HG03442 (cell line): Measurements from ENCODE around the gene FAM228B.
A peak's percentile ranks its signal among the peaks of the same experiment; 100 is the strongest.
"Not testable (repeated sequence)": the region's sequence is repeated elsewhere in the genome, so short reads cannot be mapped to it uniquely, and the experiment has no call there.

Experiments used
- ATAC-seq: cut with Tn5 transposase; IDR thresholded peaks from one replicate; pipeline ENCODE4 v1.9.1; 2021; ENCODE audit warnings: mild to moderate bottlenecking, moderate library complexity; ENCODE audit not compliant: unreplicated experiment

The FAM228B gene

GRCh38 chr2:24153478-24153877 is 30.2 kb downstream of the FAM228B start:
- no peak for ATAC-seq

- ATAC-seq: no peak
Measured at GRCh38 chr2:24158131-24158530, 34.9 kb downstream of the FAM228B start.

- no peak for ATAC-seq
Measured at GRCh38 chr2:24159708-24160107, 36.4 kb downstream of the FAM228B start.

GRCh38 chr2:24160761-24161160 is 37.5 kb downstream of the FAM228B start:
- ATAC-seq: no peak

- no peak for ATAC-seq
Measured at GRCh38 chr2:24162494-24162893, 39.2 kb downstream of the FAM228B start.

- no peak for ATAC-seq
Measured at GRCh38 chr2:24163186-24163585, 39.9 kb downstream of the FAM228B start.

- ATAC-seq: no peak
Measured at GRCh38 chr2:24163601-24164000, 40.3 kb downstream of the FAM228B start.

GRCh38 chr2:24164416-24164973 is 41.2 kb downstream of the FAM228B start:
- peak; percentile 79 for ATAC-seq

GRCh38 chr2:24169023-24169422 is 45.8 kb downstream of the FAM228B start:
- ATAC-seq: no peak

- no peak for ATAC-seq
Measured at GRCh38 chr2:24174851-24175277, 51.6 kb downstream of the FAM228B start, which contains the start of gene FAM228A. FAM228A (plus strand) TSS chr2:24175053; CDS start chr2:24175481, 428 bp downstream.

- no peak for ATAC-seq
Measured at GRCh38 chr2:24175631-24176187, 52.4 kb downstream of the FAM228B start.

GRCh38 chr2:24176326-24176725 is 53.1 kb downstream of the FAM228B start:
- ATAC-seq: no peak

GRCh38 chr2:24179683-24180082 is 56.4 kb downstream of the FAM228B start:
- peak; percentile 46 for ATAC-seq

GRCh38 chr2:24181849-24182248 is 58.6 kb downstream of the FAM228B start:
- ATAC-seq: no peak

GRCh38 chr2:24182507-24182906 is 59.2 kb downstream of the FAM228B start:
- ATAC-seq: no peak

- ATAC-seq: no peak
Measured at GRCh38 chr2:24183366-24184069, 60.2 kb downstream of the FAM228B start.

- no peak for ATAC-seq
Measured at GRCh38 chr2:24189551-24189950, 66.3 kb downstream of the FAM228B start.

GRCh38 chr2:24190503-24190902 is 67.2 kb downstream of the FAM228B start:
- ATAC-seq: no peak

- no peak for ATAC-seq
Measured at GRCh38 chr2:24191156-24191555, 67.9 kb downstream of the FAM228B start.

- ATAC-seq: no peak
Measured at GRCh38 chr2:24191848-24192247, 68.6 kb downstream of the FAM228B start.

- ATAC-seq: not testable (repeated sequence)
Measured at GRCh38 chr2:24197213-24197612, 73.9 kb downstream of the FAM228B start.

- ATAC-seq: no peak
Measured at GRCh38 chr2:24199968-24200590, 76.8 kb downstream of the FAM228B start.
